Pulmonary artery endothelial cell (primary cell): ENCODE measurements around the gene PACSIN1. TPM values are rescaled to one million over a fixed set of nuclear protein-coding genes. Genes with fewer than 3 reads are reported as not detected.
"Not testable (repeated sequence)": the region's sequence is repeated elsewhere in the genome, so short reads cannot be mapped to it uniquely, and the experiment has no call there.

Experiments used
- DNase-seq: peaks from one replicate; pipeline ENCODE4 v3.0.0-alpha.2; 2011; ENCODE audit warnings: low read depth, low spot score
- total RNA-seq: library from RNA; depleted of rRNA; stranded (reverse); fragments of >200 nt; gene quantifications from 2 replicates; pipeline ENCODE4 v1.2.3, GENCODE V29; 2014

The PACSIN1 gene
- total RNA-seq, 1 donor from 2014 or later = not detected

- no peak for DNase-seq
These were observed 19.0 kb downstream of the PACSIN1 start for GRCh38 chr6:34484899-34485298.

- DNase-seq = no peak
These were observed 19.6 kb downstream of the PACSIN1 start for GRCh38 chr6:34485321-34486060.

GRCh38 chr6:34486106-34486740 lies 20.3 kb downstream of the PACSIN1 start:
- no peak for DNase-seq

GRCh38 chr6:34486886-34487285 lies 21.0 kb downstream of the PACSIN1 start:
- DNase-seq = not testable (repeated sequence)

- DNase-seq = no peak
These were observed 21.7 kb downstream of the PACSIN1 start for GRCh38 chr6:34487536-34487935.

- no peak for DNase-seq
These were observed 23.4 kb downstream of the PACSIN1 start for GRCh38 chr6:34489207-34489805.

- DNase-seq = no peak
These were observed 24.7 kb downstream of the PACSIN1 start for GRCh38 chr6:34490390-34491090.

GRCh38 chr6:34491091-34491430 lies 25.2 kb downstream of the PACSIN1 start:
- DNase-seq = no peak

GRCh38 chr6:34493344-34493743 lies 27.5 kb downstream of the PACSIN1 start:
- DNase-seq = no peak

- DNase-seq = no peak
These were observed 29.1 kb downstream of the PACSIN1 start for GRCh38 chr6:34494973-34495372.

- no peak for DNase-seq
These were observed 30.3 kb downstream of the PACSIN1 start for GRCh38 chr6:34496103-34496685.

GRCh38 chr6:34497411-34497810 lies 31.5 kb downstream of the PACSIN1 start:
- DNase-seq = no peak

- DNase-seq = no peak
These were observed 40.8 kb downstream of the PACSIN1 start for GRCh38 chr6:34506718-34507117.

GRCh38 chr6:34508425-34508824 lies 42.5 kb downstream of the PACSIN1 start:
- no peak for DNase-seq

- DNase-seq = no peak
These were observed 43.9 kb downstream of the PACSIN1 start for GRCh38 chr6:34509782-34510181.

GRCh38 chr6:34510299-34510698 lies 44.4 kb downstream of the PACSIN1 start:
- no peak for DNase-seq

GRCh38 chr6:34511214-34511914 lies 45.5 kb downstream of the PACSIN1 start:
- DNase-seq = no peak

GRCh38 chr6:34511915-34512737 lies 46.2 kb downstream of the PACSIN1 start:
- DNase-seq = no peak

GRCh38 chr6:34512738-34513115 lies 46.9 kb downstream of the PACSIN1 start:
- DNase-seq = no peak

- no peak for DNase-seq
These were observed 47.8 kb downstream of the PACSIN1 start for GRCh38 chr6:34513646-34514045.
